AG04450 (cell line): ENCODE results near the gene HBB. TPM values are rescaled to one million over a fixed set of nuclear protein-coding genes. Genes with fewer than 3 reads are reported as not detected.

Experiments
- CTCF ChIA-PET: fragments of 300-600, 350-600 bp; formaldehyde crosslinking; extraction: SDS; loops from one replicate; lab custom pipeline; 2022; ENCODE audit warnings: antibody characterized with exemption, inconsistent platforms; lab: Charles Lee
- POLR2A ChIA-PET: fragments of 350-600 bp; formaldehyde crosslinking; extraction: SDS; loops from one replicate; lab custom pipeline; 2021; ENCODE audit warnings: antibody characterized with exemption, inconsistent platforms; lab: Yijun Ruan, JAX
- DNase-seq: peaks from one replicate; pipeline ENCODE4 v3.0.0-alpha.2; 2011; ENCODE audit warnings: low read depth, low spot score
- H3K27ac ChIP-seq: one replicate; pipeline ENCODE4 v1.5.1; 2012; ENCODE audit warnings: low read depth, low read length, control low read depth
- H3K27me3 ChIP-seq: one replicate; pipeline ENCODE4 v1.6.0; 2012; ENCODE audit warnings: low read length; ENCODE audit not compliant: control insufficient read depth, insufficient read depth
- H3K4me3 ChIP-seq: 2 replicates; pipeline ENCODE4 v1.5.1; 2011; ENCODE audit warnings: mild to moderate bottlenecking, low read depth, low read length, control low read depth
- H3K9me3 ChIP-seq: 2 replicates; pipeline ENCODE4 v1.5.1; 2012; ENCODE audit warnings: low read length; ENCODE audit not compliant: control insufficient read depth, insufficient read depth
- polyA plus RNA-seq: library from polyadenylated mRNA; depleted of rRNA; stranded (reverse); fragments of >200 nt; gene quantifications from 2 replicates; pipeline ENCODE4 v1.2.3, GENCODE V29; 2011
- TF ChIP-seq, protein P1 (sequence below): IDR thresholded peaks from 2 replicates; pipeline ENCODE4 v1.5.1; 2011; ENCODE audit warnings: low read depth, low read length, control low read depth, inconsistent platforms

The HBB gene
- polyA plus RNA-seq, 1 experiment, result 0.26 TPM

DNA sequence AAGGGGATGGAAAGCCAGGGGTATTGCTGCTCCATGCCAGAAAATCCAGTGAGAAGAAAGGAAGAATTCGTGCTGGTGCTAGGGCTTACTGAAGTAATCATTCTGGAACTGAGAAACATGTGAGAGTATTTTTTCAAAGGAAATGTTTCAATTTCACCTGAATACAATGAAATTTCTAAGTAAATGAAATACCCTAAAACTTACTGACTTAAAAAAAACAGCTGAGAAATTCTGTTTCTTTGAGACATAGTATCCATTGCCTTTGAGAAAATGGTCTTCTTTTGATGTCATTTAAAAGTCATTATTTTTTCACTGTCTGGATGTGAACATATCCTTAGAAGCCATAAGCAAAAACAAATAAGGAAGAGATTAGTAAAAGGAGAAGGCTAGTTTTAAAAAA lies 26.3 kb downstream of the HBB start, which contains the start of gene OR51V1:
TSS of gene OR51V1 (minus strand) at position 101 of the 400 bp plus-strand sequence. CDS start at position 101, 0 bp downstream.
- TF ChIP-seq, protein P1, sequence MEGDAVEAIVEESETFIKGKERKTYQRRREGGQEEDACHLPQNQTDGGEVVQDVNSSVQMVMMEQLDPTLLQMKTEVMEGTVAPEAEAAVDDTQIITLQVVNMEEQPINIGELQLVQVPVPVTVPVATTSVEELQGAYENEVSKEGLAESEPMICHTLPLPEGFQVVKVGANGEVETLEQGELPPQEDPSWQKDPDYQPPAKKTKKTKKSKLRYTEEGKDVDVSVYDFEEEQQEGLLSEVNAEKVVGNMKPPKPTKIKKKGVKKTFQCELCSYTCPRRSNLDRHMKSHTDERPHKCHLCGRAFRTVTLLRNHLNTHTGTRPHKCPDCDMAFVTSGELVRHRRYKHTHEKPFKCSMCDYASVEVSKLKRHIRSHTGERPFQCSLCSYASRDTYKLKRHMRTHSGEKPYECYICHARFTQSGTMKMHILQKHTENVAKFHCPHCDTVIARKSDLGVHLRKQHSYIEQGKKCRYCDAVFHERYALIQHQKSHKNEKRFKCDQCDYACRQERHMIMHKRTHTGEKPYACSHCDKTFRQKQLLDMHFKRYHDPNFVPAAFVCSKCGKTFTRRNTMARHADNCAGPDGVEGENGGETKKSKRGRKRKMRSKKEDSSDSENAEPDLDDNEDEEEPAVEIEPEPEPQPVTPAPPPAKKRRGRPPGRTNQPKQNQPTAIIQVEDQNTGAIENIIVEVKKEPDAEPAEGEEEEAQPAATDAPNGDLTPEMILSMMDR, result no peak
- H3K27ac ChIP-seq, result no peak within 1 kb of the TSS
- no peaks in the 10 kb centered on the region for H3K27me3 ChIP-seq
- no peak for DNase-seq
- no peaks in the 10 kb centered on the region for H3K9me3 ChIP-seq
- ChIA-PET POLR2A (no interaction called here), CTCF (interaction anchor here (2.1 to 6.5 kb wide), 3 partner anchors 75 to 181 kb away, joined by 11 to 63 read pairs (median 19); no protein-coding TSS in a partner anchor)
- H3K4me3 ChIP-seq, result no peak within 1 kb of the TSS

DNA sequence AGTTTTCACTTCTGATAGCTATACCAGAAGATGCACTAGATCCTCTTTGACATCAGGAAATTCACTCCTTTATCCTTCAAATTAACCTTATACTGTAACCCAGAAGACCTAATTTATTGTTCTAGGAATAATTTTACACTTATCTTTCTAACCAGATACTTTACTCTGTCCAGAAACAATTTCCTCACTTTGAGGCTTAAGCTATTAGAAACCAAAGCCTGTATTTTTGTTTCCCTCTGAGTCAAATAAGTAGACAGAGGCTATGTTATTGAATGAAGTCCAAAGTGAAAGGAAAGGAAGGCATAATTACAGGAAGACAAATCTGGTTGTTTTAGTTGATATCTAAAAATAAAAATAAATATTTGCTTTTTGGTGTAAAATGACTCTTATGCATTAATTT lies 28.6 kb downstream of the HBB start:
- DNase-seq, result no peak
- TF ChIP-seq, protein P1, result no peak
- H3K27ac ChIP-seq, result no peak overlapping the region
- ChIA-PET CTCF (interaction anchor here (0.6 to 1.6 kb wide), 6 partner anchors 45 to 570 kb away, joined by 3 to 7 read pairs (median 3); no protein-coding TSS in a partner anchor), POLR2A (no interaction called here)
- H3K4me3 ChIP-seq, result no peak overlapping the region
- H3K9me3 ChIP-seq, result no peaks in the 10 kb centered on the region
- H3K27me3 ChIP-seq, result no peaks in the 10 kb centered on the region

DNA sequence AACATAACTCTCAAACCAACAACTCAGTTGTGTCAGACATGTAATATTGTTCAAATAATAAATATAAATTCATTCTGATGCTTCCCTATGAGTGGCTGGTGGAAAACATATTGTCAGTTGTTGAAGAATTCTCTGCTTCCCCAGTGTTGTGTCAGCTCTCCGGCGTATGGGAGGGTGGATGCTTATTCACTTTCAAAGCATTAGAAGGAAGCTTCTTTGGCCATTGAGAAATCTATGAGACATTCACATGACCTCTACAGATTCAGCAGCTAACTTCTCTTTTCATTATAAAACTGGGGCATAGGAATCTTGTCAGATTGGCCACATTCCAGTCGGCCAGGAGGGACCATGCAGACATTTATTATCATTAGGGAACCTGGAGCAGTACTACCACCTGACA lies 29.3 kb downstream of the HBB start:
- Histone ChIP-seq H3K27me3 (no peaks in the 10 kb centered on the region), H3K4me3 (no peak overlapping the region), H3K27ac (no peak overlapping the region), H3K9me3 (no peaks in the 10 kb centered on the region)
- TF ChIP-seq, protein P1, result no peak
- ChIA-PET CTCF (interaction anchor here (1.0 to 1.3 kb wide), 3 partner anchors 74 to 184 kb away, joined by 3 to 4 read pairs (median 3); no protein-coding TSS in a partner anchor), POLR2A (interaction anchor here (0.5 kb wide), 1 partner anchor 131 kb away, joined by 3 read pairs; no protein-coding TSS in a partner anchor)
- peak; percentile 7 for DNase-seq

DNA sequence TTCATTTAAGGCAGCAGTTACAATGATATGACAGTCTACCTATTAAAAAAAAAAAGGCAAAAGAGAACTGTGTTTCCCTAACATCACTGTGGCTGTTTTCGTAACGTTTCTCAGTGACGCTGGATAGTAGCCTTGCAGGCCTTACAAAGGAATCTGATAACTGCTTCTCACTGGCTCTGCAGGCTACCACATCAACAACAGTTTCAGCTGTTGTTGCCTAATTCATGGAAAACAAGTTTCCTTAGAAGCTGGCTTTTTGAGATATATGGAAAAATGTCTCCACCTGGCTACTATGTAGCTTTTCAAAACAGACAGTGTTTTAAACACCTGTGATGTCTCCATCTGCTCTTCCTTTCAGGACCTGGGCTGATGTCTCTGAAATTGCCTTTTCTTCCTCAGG lies 30.1 kb downstream of the HBB start:
- H3K27me3 ChIP-seq, result no peaks in the 10 kb centered on the region
- DNase-seq, result no peak
- POLR2A ChIA-PET, result no interaction called here
- TF ChIP-seq, protein P1, result no peak
- CTCF ChIA-PET, result interaction anchor here (0.6 to 1.3 kb wide), 5 partner anchors 73 to 185 kb away, joined by 3 to 4 read pairs (median 3); no protein-coding TSS in a partner anchor
- H3K27ac ChIP-seq, result no peak overlapping the region
- H3K4me3 ChIP-seq, result no peak overlapping the region
- no peaks in the 10 kb centered on the region for H3K9me3 ChIP-seq

DNA sequence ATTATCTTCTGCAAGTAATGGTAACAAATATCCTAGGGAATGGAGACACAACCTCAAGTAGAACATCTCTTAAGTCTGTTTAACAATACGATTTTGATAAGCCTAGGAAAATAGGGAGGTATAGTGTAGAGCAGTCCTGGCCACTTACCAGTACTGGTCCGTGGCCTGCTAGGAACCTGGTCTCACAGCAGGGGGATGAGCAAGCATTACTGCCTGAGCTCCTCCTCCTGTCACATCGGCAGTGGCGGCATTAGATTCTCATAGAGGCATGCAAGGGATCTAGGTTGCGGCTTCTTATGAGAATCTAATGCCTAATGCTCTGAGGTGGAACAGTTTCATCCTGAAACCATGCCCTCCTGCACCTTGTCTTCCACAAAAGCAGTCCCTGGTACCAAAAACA lies 30.8 kb downstream of the HBB start:
- no peak overlapping the region for H3K4me3 ChIP-seq
- H3K9me3 ChIP-seq, result no peaks in the 10 kb centered on the region
- H3K27me3 ChIP-seq, result no peaks in the 10 kb centered on the region
- no peak overlapping the region for H3K27ac ChIP-seq
- POLR2A ChIA-PET, result no interaction called here
- TF ChIP-seq, protein P1, result no peak
- no peak for DNase-seq
- CTCF ChIA-PET, result no interaction called here
